IPS-11a (cell line): Measurements from ENCODE around the gene VPS37B.
A peak's percentile ranks its signal among the peaks of the same experiment; 100 is the strongest.
"Not testable (repeated sequence)": the region's sequence is repeated elsewhere in the genome, so short reads cannot be mapped to it uniquely, and the experiment has no call there.

Experiments
- H3K4me3 ChIP-seq: one replicate; pipeline ENCODE4 v1.5.1; 2013; ENCODE audit warnings: low read depth, low read length, control low read depth

VPS37B gene, protein sequence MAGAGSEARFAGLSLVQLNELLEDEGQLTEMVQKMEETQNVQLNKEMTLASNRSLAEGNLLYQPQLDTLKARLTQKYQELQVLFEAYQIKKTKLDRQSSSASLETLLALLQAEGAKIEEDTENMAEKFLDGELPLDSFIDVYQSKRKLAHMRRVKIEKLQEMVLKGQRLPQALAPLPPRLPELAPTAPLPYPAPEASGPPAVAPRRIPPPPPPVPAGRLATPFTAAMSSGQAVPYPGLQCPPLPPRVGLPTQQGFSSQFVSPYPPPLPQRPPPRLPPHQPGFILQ

DNA sequence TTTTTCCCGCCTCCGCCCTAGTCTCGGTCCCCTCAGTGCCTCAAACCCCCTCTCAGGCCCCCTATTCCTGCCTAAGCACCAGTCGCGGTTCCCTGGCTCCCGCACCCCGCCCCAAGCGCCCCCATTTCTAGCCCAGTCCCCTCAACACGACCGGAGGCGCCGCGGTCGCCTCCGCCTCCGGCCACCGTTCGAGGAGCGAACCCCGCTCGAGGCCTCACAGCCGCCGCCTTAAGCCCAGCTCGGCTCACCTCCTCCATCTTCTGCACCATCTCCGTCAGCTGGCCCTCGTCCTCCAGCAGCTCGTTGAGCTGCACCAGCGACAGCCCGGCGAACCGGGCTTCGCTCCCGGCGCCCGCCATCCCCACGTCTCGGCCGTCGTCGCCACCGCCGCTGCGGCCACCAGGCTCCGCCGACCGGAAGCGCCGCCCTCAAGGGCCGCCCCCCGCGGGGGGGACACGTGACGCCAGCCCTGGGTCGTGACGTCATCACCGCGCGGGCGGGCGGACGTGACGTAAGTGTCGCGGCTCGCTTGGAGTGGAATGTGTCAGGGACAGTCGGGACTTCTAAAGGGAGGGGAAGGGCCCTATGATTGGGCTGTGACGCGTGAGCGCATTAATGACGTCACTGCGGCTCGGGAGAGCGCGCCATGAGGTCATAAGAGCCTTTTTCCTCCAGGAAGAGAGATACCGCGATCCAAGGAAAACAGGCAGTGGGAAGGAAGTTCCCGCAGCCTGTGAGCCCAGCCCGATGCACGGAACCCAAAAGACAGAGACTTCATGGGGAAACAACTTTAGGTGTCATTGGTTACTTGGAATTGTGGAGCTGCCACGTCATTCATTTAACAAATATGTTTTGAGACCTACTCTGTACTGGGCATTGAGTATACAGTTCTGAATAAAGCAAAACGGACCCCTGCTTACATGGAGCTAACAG is at the start of gene VPS37B:
VPS37B (minus strand) TSS at position 421 of the 933 bp plus-strand sequence; CDS start at position 359, 62 bp downstream.
- H3K4me3 ChIP-seq = peak within 1 kb of the TSS; percentile 70

DNA sequence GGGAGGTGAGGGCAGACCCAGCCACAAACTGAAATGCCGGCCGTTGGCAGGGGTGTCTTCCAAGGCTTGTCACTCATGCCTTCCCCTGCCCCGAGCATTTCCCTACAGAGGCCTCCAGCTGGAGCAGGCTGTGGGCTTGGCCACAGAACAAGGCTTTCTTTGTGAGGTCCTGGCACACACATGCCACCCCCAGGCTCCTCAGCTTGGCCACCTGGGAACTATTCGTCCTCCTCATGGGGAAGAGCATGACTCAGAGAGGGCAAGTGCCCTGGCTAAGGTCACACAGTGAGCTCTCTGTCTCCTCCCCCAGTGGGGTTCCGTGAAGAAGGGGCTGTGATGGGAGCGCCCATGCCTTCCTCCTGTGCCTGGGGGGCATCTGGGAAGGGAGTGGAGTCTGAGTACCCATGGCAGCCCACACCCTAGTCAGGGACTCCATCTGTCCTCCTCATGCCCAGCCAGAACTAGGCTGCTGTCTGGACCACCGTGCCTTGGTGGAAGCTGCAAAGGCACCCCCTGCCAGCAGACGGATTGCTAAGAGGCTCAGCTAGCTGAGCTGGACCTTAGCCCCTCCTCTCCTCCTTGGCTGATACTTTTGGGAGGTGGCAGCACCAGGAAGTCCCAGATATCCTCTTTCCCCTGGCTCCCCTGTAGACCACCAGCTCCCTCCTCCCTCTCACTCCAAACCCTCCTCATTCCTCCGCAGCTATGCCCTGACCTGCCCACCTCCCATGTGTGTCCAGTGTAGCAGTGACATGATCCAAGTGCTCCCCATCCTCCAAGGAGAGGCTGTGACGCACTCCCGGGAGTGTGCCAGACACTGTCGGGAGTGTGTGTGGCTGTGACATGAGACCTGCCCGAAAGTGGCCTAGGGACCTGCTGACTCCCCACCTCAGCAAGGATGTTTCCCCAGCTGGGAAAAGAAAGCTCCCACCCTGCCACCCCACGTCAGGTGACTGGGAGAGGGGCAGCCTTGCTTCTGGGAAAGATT is 49.0 kb upstream of the VPS37B start:
- no peak overlapping the region for H3K4me3 ChIP-seq

DNA sequence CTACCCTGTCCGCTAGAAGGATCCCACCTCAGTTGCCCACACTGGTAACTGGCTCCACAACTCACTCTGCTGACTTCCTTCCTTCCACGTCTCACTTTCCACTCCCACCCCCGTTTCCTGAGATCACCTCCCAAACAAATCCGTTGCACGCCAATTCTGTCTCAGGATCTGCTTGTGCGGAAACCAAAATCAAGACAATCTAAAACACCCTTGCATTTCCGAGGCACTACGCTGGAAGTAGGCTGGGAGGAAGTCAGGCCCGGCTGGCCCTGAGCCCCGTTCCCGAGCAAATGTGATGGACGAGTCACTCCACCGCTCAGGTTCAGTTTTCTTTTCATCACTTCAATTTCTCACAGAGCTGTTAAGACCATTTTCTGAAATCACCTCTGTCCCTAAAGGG is 47.3 kb upstream of the VPS37B start:
- no peak overlapping the region for H3K4me3 ChIP-seq

DNA sequence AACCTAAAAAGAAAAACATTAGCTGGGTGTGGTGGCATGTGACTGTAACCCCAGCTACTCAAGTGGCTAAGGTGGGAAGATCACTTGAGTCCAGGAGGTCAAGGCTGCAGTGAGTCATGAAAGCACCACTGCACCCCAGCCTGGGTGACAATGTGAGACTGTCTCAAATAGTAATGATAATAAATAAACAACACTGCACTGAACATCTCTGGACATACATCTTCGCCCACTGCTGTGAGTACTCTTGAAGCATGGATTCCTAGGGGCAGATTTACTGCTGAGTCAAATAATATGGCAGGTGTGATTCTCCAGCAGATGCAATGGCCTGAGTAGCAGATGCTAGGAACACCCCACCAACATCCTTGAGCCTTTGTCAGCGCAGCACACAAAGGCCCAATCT is 46.7 kb upstream of the VPS37B start:
- H3K4me3 ChIP-seq = no peak overlapping the region

DNA sequence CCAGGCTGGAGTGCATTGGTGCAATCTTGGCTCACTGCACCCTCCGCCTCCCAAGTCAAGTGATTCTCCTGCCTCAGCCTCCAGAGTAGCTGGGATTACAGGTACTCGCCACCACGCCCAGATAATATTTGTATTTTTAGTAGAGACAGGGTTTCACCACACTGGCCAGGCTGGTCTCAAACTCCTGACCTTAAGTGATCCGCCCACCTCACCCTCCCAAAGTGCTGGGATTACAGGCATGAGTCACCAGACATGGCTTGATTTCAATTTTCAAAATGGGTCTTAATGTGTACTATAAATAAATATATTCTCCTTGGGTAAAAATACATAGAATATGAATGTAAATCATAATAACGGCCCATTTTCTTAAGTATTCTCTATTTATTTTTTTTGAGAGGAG is 45.4 kb upstream of the VPS37B start:
- H3K4me3 ChIP-seq = not testable (repeated sequence)

DNA sequence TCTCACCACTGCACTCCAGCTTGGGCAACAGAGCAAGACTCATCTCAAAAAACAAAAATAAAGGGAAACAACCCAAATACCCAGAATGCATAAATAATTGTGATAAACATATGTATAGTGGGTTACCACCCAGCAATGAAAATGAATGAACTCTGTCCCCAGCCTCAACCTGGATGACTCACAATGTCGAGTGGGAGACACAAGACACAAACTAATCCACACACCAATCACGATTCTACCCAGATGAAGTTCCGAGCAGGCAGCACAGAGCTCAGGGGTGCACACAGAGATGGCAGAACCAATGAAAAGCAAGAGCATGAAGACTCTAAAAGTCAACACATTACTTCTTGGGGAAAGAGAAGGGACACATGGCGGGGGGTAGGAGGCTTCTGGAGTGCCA is 43.2 kb upstream of the VPS37B start:
- H3K4me3 ChIP-seq = no peak overlapping the region

DNA sequence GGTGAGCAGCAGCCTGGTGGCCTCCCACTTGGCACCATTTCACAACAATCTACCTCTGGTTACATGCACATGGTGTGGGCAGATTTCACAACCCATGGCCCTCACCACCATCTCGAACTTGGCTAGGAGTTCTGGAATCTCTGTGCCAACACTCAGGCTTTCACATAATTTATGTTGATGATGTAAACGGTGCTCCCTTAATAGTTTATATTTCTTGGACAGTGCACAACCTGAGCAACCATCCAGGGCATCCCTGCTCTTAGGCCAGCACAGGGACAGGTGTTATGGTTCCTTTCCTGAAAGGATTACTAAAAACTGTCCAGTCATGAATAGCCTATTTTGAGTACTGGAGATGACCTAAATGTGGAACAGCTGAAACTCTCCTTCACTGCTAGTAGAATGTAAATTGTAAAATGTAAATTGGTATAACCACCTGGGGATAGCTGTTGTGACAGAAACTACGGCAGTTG is 41.7 kb upstream of the VPS37B start:
- no peak overlapping the region for H3K4me3 ChIP-seq

DNA sequence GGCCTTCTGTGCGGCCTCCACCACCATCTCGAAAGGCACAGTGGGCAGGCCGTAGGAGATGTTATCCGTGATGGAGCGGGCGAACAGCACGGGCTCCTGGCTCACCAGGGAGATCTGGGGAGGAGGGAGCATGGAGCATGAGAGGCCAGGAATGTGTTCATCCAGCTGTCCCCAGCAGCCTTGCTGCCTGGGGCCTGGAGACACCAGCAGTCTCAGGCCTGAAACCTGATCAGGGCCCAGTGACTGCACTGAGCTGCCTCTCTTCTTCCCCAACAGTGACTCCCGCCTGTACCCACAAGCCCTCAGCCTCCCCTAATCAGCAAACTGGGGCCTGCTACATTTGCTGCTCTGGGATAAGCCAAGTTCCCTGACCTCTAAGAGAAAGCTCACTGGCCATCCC is 39.4 kb upstream of the VPS37B start:
- no peak overlapping the region for H3K4me3 ChIP-seq

DNA sequence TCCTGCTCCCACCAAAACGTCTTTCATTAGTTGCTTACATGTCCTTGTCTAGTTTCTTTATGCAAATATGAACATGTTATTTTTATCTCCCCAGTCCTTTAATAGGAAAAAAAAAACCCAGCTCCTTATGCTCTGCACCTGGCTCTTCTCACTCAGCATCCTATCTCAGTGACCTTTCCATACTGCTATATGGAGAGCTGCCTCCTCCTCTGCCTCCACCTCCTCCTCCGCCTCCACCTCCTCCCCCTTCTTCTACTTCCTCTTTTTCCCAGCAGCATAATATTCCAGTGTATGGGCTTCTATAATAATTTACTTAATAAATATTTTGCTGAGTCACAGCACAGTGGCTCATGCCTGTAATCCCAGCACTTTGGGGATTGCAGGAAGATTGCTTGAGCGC is 38.8 kb upstream of the VPS37B start:
- H3K4me3 ChIP-seq = no peak overlapping the region

DNA sequence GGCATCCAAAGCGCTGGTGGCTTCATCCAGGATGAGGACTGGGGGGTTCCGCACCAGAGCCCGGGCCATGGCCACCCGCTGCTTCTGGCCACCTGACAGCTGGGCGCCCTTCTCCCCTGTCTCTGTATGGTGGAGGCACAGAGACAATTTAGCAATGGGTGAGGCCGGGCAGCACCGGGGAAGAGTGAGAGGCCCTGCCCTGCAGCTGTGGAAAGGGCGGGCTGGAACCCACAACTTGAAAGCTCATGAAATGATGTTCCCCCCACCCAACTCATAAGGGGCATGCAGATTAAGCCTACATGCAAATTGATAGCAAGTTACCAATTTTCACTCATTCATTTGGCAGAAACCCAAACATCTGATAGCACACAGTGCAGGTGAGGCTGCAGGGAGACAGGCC is 36.3 kb upstream of the VPS37B start:
- H3K4me3 ChIP-seq = no peak overlapping the region

DNA sequence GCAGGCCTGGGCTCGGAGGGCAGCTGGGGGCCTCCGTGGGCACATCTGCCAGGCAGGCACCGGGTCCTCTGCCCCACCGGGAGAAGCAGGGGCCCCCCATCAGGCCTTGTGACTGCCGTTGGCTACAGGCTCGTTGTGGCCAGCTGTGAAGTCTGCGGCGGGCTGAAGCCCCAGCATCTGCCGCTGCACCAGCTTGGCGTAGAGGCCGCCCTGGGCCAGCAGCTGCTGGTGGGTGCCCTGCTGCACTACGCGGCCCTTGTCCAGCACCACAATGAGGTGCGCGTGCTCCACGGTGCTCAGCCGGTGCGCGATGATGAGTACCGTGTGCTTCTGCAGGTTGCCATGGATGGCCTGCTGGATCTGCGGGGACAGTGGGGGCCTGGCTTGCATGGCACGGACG is 33.9 kb upstream of the VPS37B start:
- H3K4me3 ChIP-seq = no peak overlapping the region

DNA sequence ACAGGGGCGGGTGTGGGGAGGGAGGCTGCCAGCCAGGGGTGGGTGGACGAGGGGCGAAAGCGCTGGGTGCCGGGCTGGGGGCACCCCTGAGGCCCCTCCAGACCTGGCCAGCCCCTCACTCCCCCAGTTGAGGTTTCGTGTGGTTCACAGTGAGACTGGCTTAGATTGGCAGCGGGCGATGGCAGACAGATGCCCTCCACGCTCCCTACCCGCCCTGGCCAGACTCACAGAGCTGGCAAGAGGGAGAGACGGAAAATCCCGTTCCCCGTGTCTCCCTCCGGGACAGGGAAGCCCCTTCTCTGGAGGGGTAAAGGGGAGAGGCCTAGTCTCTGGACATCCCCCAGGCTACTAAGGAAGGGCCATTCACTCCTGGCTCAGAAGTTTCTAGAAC is 33.2 kb upstream of the VPS37B start:
- H3K4me3 ChIP-seq = no peak overlapping the region

DNA sequence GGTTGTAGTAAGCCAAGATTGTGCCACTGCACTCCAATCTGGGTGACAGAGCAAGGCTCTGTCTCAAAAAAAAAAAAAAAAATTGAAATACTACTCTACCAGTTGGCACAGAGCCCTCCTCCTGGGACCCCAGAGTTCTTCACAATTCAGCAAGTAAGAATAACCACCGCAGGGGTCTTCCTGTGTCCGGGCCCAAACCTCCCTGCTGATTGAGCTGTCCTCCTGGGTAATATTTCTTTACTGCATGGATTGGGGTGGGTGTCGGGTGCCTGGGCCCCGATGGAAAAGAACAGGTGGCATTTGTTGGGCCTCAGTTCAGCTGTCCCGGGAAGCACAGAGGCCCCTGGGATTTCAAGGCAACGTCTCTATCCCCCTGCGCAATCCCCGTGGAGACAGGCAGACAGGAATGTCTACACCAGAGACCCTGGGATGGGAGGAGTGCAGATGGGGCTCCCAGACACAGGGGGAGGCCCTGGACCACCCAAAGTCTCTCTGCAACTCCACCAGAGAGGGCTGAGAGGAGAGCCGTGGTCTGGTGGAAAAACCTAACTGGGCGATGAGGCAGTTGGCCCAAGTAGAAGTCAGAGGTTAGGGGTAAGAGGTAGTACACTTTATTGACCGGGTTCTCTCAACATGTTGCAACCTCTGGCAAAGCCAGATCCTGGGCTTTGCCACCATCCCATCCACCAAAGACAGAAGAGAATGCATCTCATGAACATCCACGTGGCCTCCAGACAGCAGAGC is 32.7 kb upstream of the VPS37B start:
- H3K4me3 ChIP-seq = no peak overlapping the region

DNA sequence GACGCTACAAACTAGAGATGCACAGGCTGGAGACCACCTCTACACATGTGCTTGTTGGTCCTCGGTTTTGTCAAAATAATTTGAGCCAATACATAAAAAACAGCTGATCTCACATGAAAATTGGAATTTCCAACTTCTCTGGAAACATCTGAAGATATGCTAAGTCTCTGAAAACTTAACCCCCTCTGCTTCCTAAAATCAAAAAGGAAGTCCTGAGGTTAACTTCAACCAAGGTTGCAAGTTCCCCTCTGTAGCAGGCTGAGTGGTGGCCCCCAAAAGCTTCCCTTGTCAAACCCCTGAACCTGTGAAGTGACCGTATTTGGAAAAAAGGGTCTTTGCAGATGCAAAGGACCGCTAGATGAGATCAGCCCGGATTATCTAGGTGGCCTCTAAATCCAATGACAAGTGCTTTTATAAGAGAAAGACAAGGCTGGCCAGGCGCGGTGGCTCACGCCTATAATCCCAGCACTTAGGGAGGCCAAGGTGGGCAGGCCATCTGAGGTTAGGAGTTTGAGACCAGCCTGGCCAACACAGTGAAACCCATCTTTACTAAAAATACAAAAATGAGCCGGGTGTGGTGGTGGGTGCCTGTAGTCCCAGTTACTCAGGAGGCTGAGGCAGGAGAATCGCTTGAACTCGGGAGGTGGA is 32.0 kb upstream of the VPS37B start:
- no peak overlapping the region for H3K4me3 ChIP-seq

DNA sequence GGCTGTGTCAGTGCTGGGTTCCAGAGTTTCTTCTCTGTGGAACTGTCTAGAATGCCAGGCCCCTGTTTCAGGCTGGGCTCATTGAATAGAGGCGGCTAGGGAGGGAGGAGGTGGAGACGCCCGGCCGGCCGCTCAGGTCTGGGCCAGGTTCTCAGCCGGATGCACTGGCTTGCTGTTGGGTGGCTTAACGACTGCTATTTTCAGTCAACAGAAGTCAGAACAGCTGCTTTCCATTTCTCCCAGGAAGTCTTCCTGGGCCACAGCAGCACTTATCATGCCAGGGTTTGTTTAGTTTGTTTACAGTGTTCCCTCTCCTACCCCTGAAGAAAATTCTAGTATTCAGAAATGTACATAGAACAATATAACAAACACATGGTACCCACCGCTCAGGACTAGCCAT is 26.0 kb upstream of the VPS37B start:
- H3K4me3 ChIP-seq = no peak overlapping the region

DNA sequence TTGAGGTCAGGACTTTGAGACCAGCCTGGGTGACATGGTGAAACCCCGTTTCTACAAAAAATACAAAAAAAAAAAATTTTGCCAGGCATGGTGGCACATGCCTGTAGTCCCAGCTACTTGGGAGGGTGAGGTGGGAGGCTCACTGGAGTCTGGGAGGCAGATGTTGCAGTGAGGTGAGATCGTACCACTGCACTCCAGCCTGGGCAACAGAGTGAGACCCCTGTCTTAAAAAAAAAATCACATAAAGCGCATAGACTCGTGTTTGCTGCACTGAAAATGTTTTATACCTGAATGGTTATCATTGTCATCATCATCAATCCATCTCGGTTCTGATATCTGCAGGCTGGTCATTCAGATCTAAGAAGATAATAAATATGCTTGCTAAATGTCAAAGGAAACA is 24.8 kb upstream of the VPS37B start:
- H3K4me3 ChIP-seq = no peak overlapping the region

DNA sequence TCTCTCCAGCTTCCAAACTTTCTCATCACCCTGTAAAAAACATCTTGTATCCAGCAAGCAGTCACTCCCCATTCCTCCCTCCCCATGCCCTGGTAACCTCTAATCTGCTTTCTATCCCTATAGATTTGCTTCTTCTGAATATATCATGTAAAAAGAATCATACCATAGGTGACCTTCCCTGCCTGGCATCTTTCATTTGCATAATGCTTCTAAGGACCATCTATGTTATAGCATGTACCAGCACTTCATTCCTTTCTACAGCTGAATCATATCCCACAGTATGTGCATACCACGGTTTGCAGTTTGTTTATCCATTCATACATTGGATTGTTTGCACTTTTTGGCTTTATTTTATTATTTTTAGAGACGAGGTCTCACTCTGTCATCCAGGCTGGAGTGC is 22.9 kb upstream of the VPS37B start:
- H3K4me3 ChIP-seq = no peak overlapping the region

DNA sequence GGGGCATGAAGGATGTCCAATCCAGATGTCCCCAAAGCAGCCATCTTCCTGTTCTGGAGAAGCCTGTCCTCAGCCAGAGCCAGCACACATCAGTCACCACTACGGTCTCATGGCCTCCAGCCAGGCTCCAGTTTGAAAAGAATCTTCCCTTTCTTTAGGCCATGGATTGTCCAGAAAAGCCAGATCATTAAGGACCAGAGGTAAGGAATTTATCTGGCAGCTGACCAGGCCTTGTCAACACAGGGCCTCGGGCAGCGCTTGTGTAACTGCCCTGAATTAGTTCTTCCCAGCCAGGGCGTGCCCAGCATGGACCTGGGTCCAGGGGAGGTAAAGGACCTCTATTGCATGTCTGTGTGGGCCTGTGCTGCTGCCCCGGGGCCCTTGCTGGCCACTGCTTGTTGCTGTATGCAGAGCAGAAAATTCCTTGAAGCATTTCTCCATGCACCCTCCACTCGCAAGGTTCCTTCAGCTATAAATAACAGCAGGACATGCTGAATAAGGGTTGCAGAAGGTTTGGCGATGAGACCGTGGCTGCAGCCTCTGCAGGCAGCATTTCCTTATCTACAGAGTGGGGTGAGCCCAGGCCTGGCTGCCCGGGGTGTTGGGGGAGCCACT is 21.7 kb upstream of the VPS37B start:
- H3K4me3 ChIP-seq = no peak overlapping the region
